ENCODE results near the gene PSME2. TPM values are rescaled to one million over a fixed set of nuclear protein-coding genes. Genes with fewer than 3 reads are reported as not detected.
A peak's percentile ranks its signal among the peaks of the same experiment; 100 is the strongest.

The PSME2 gene
- total and polyA plus RNA-seq, 11 donors: 51.4 to 360 (median 90.4) TPM

GRCh38 chr14:24164518-24164991 is 18.1 kb upstream of the PSME2 start:
- Histone ChIP-seq H3K27ac (no peak overlapping the region), H3K4me1 (peaks cover 0 to 74% (median 22%) of the 10 kb centered on the region in 12 donors), H3K9me3 (no peaks in the 10 kb centered on the region), H3K36me3 (peaks cover 2 to 91% (median 79%) of the 10 kb centered on the region in 9 donors), H3K27me3 (no peaks in the 10 kb centered on the region), H3K4me3 (no peak overlapping the region)
- ATAC-seq (no peak), DNase-seq (peak in 2 of 5 donors; percentile 27 to 52)
- intact Hi-C loops (cut with DNase I): loop anchor here in 3 of 10 donors (5.0 to 10.0 kb wide), 3 partner anchors 57 to 150 kb away; no protein-coding TSS in a partner anchor
- 82 to 96% (median 95%) methylated on average over 5 to 14 of the region's 14 CpGs for WGBS, 4 donors
- TF ChIP-seq CTCF (IDR thresholded peaks at IDR 0.05) (no peak), POLR2A (IDR thresholded peaks at IDR 0.05) (no peak)

- TF ChIP-seq CTCF (IDR thresholded peaks at IDR 0.05) (no peak), POLR2A (IDR thresholded peaks at IDR 0.05) (no peak)
- 33 to 47% (median 38%) methylated on average over 8 of the region's 8 CpGs for WGBS, 4 donors
- intact Hi-C loops (cut with DNase I): loop anchor here in 3 of 10 donors (5.0 to 10.0 kb wide), 3 partner anchors 55 to 147 kb away; no protein-coding TSS in a partner anchor
- ATAC-seq: peak in 2 of 4 donors; percentile 5 to 11
- no peaks in the 10 kb centered on the region for H3K27me3 ChIP-seq
- H3K9me3 ChIP-seq: no peaks in the 10 kb centered on the region
- H3K4me3 ChIP-seq: peak overlapping the region; percentile 36 to 85 (median 72)
- H3K27ac ChIP-seq: peak overlapping the region; percentile 82 to 100 (median 97)
- H3K4me1 ChIP-seq: peaks cover 0 to 64% (median 22%) of the 10 kb centered on the region in 12 donors
- peak in 2 of 5 donors; percentile 18 to 42 for DNase-seq
- peaks cover 5 to 90% (median 76%) of the 10 kb centered on the region in 9 donors for H3K36me3 ChIP-seq
These were observed 15.7 kb upstream of the PSME2 start for GRCh38 chr14:24162093-24162492.

- intact Hi-C loops (cut with DNase I): loop anchor here in 6 of 10 donors (1.0 to 10.0 kb wide), 8 partner anchors 14 to 146 kb away; partner anchors contain the start of genes DCAF11 (in 3 of the 6), NRL (in 3 of the 6), IPO4 (in 1 of the 6) and RNF31 (in 1 of the 6)
- ATAC-seq (peak; percentile 88 to 95 (median 94)), DNase-seq (peak; percentile 95 to 97 (median 96))
- peaks cover 0 to 54% (median 22%) of the 10 kb centered on the region in 12 donors for H3K4me1 ChIP-seq
- TF ChIP-seq CTCF (IDR thresholded peaks at IDR 0.05) (peak; percentile 86 to 98 (median 93)), POLR2A (IDR thresholded peaks at IDR 0.05) (peak in 1 of 2 donors; percentile 59)
- 0 to 4% (median 2%) methylated on average over 11 to 12 of the region's 12 CpGs for WGBS, 4 donors
- H3K27me3 ChIP-seq: no peaks in the 10 kb centered on the region
- H3K27ac ChIP-seq: peak within 1 kb of the TSS; percentile 82 to 100 (median 97)
- H3K36me3 ChIP-seq: peaks cover 5 to 90% (median 76%) of the 10 kb centered on the region in 9 donors
- H3K4me3 ChIP-seq: peak within 1 kb of the TSS; percentile 36 to 85 (median 72)
- no peaks in the 10 kb centered on the region for H3K9me3 ChIP-seq
These were observed 14.7 kb upstream of the PSME2 start, which contains the start of gene IRF9 for GRCh38 chr14:24160850-24161804. IRF9 (plus strand) TSS chr14:24161265; CDS start chr14:24162145, 880 bp downstream.

Data from heart left ventricle (tissue), 16 donors.